ENCODE measurements around the gene PTPN13.

The PTPN13 gene

GRCh38 chr4:86831262-86832130 lies 237.4 kb downstream of the PTPN13 start:
- no peak for DNase-seq

GRCh38 chr4:86833615-86834014 lies 239.5 kb downstream of the PTPN13 start:
- DNase-seq: no peak

GRCh38 chr4:86834901-86835300 lies 240.8 kb downstream of the PTPN13 start:
- no peak for DNase-seq

- DNase-seq: no peak
Observed at GRCh38 chr4:86835677-86836076, 241.6 kb downstream of the PTPN13 start.

- DNase-seq: peak; percentile 74
Observed at GRCh38 chr4:86837691-86838503, 243.8 kb downstream of the PTPN13 start.

- no peak for DNase-seq
Observed at GRCh38 chr4:86840858-86841257, 246.7 kb downstream of the PTPN13 start.

GRCh38 chr4:86841309-86841708 lies 247.2 kb downstream of the PTPN13 start:
- no peak for DNase-seq

GRCh38 chr4:86845593-86845992 lies 251.5 kb downstream of the PTPN13 start:
- no peak for DNase-seq

- no peak for DNase-seq
Observed at GRCh38 chr4:86846921-86847320, 252.8 kb downstream of the PTPN13 start.

GRCh38 chr4:86847571-86847970 lies 253.5 kb downstream of the PTPN13 start:
- DNase-seq: no peak

- DNase-seq: no peak
Observed at GRCh38 chr4:86848136-86848535, 254.0 kb downstream of the PTPN13 start.

GRCh38 chr4:86848732-86849619 lies 254.9 kb downstream of the PTPN13 start, which contains the start of gene SLC10A6:
TSS of gene SLC10A6 (minus strand) at chr4:86849384. CDS start at chr4:86849115, 269 bp downstream.
- DNase-seq: no peak

GRCh38 chr4:86853209-86853608 lies 259.1 kb downstream of the PTPN13 start:
- DNase-seq: no peak

GRCh38 chr4:86855572-86855971 lies 261.5 kb downstream of the PTPN13 start:
- DNase-seq: no peak

- DNase-seq: no peak
Observed at GRCh38 chr4:86856896-86857295, 262.8 kb downstream of the PTPN13 start.

GRCh38 chr4:86857341-86858052 lies 263.4 kb downstream of the PTPN13 start:
- DNase-seq: no peak
